GM21825 (cell line): ENCODE data around the gene ZFP36L2.
"Not testable (repeated sequence)": the region's sequence is repeated elsewhere in the genome, so short reads cannot be mapped to it uniquely, and the experiment has no call there.

Experiments used
- ATAC-seq: cut with Tn5 transposase; IDR thresholded peaks from one replicate; pipeline ENCODE4 v1.9.1; 2021; ENCODE audit warnings: mild to moderate bottlenecking, moderate library complexity; ENCODE audit not compliant: unreplicated experiment

ZFP36L2 gene

DNA sequence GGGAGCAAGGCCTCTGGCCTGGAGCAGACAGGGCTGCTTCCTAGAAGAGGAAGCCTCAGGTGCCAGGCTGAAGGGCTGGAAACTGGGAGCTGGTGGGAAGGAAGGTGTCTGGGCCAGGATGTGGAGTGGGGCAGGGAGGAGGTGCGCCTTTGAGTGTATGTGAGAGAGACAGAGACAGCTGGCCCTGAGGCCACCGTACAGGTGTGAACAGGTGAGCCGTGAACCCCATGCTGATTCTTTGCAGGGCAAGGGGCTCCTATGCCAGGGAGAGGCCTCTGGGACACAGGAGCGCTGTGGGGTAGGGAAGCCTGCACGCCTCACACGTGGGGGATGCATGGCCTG lies 16.3 kb downstream of the ZFP36L2 start:
- ATAC-seq, result no peak

DNA sequence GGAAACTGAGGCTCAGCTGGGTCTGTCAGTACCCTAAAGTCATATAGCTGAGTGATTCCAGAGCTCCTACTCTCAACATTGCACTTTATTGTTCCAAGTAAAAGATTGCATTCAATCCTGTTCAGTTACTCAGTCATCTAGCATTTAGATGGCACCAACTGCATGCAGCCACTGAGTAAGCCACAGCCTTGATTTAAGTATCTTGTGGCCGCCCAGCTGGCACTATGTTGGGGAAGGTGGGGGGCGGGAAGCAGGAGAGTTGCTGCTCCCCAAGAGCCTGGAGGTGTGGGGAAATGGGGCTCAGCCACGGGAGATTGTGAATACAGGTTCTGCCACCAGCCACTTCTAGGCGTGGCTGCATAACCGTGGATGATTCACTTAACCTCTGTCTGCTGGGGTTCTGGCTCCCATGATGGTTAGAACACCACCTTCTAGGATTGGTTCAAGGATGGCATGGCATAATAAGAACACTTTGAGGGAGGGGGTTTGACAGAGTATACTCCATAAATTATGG lies 17.1 kb downstream of the ZFP36L2 start:
- no peak for ATAC-seq

DNA sequence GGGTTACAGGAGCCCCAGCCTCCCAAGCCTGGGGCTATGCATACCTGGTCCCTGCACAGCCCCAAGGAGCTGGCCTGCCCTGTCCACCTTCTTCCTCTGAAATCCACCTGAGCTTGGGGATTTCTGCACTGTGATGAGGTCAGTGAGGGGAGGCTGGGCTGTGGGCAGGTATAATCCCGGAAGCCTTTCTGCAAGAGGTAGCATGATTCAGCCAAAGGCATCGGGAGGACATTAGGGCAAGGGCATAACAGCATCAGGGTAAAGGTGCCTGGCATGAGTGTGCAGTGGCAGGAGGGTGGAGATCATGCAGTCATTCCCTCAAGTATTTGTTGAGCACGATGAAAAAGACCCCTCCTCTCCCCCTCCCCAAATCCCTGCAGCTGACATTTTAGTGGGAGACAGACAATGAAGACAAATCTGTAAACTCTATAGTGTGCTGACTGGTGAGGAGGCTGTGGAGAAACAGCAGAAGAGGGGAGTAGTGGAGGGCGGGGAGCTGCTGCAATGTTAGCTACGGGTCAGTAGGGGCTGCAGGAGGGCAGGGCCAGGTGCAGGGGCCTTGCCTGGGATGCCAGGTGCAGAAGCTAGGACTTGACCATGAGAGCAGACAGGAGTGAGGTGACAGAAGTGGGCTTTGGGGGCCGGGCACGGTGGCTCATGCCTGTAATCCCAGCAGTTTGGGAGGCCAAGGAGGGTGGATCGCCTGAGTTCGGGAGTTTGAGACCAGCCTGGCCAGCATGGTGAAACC lies 18.7 kb downstream of the ZFP36L2 start:
- no peak for ATAC-seq

DNA sequence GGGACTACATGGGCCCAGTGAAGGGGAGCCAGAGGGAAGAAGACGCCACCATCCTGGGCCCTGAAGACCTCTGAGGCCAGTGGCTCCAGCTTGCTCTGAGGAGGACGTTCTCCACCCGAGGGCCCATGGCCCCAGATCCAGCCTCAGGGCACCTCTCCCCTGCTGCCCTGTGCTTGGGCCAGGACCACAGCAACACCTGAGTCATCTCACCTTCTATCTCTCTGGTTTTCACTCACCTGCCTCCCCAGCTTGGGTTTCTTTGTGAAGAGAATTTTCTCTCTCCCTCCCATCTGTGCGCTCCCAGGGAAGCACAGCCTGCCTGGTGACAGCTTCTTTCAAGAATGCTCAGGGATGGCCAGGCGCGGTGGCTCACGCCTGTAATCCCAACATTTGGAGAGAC lies 19.8 kb downstream of the ZFP36L2 start:
- no peak for ATAC-seq

DNA sequence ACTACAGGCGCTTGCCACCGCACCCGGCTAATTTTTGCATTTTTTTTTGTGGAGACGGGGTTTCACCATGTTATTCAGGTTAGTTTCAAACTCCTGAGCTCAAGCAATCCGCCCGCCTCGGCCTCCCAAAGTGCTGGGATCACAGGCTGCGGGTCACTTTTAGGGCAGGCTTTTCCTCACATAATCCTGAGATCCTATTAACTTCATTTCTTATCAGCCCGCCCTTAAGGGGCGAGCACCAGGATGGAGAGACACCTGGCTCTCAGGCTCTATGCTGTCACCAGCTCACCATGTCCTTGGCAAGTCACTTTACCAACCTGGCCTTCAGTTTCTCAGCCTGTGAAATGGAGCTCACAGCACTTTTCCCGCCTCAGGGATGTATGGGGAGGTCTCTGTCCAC lies 23.0 kb downstream of the ZFP36L2 start:
- ATAC-seq, result no peak

DNA sequence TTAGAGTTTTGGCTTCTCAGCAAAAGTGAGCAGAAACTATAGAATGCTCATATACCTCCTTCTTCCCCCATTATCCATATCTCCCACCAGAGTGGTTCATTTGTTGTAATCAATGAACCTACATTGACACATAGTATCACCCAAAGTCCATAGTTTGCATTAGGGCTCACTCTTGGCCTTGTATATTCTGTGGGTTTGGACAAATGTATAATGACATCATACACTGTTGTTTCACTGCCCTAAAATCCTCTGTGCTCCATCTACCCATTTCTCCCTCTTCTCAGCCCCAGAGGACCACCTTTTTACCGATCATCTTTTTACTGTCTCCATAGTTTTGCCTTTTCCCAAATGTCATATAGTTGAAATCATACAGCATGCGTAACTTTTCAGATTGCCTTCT lies 24.1 kb downstream of the ZFP36L2 start:
- no peak for ATAC-seq

DNA sequence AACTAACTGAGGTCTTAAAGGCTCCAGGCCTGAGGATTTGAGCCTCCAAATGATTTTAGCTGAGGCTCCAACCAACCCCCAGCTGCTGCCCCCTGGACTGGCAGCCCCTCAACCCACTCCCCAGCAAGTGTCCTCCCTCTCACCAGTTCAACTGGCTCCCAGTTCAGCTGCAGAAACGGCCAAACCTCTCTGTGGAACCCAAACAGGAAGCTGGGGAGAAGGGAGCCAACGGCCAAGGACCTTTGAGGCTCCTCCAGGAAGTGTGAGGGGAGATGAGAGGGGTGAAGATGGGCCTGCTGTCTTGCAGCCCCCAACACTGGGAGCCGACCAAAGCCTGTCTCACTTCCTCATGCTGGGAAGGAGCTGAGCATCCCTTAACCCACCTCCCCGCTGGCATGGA lies 24.9 kb downstream of the ZFP36L2 start:
- ATAC-seq, result no peak

DNA sequence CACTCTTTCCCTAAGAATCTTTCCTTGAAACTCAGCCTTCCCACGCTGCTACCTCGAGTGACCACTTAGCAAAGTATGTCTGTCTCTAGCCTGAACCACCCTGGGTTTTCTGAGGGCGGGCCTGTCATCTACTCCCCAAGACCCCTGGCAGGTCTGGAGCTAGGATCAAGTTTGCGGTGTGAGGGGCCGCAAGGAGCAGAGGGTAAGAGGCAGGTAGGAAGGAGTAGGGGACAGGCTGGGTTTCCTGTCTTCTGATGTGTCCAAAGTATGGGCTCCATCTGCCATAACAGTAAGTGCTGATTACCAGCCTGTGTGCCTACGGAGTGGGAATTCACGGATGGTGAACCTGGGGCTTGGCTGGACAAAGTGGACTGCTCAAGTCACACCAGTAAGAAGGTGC lies 25.4 kb downstream of the ZFP36L2 start:
- no peak for ATAC-seq

DNA sequence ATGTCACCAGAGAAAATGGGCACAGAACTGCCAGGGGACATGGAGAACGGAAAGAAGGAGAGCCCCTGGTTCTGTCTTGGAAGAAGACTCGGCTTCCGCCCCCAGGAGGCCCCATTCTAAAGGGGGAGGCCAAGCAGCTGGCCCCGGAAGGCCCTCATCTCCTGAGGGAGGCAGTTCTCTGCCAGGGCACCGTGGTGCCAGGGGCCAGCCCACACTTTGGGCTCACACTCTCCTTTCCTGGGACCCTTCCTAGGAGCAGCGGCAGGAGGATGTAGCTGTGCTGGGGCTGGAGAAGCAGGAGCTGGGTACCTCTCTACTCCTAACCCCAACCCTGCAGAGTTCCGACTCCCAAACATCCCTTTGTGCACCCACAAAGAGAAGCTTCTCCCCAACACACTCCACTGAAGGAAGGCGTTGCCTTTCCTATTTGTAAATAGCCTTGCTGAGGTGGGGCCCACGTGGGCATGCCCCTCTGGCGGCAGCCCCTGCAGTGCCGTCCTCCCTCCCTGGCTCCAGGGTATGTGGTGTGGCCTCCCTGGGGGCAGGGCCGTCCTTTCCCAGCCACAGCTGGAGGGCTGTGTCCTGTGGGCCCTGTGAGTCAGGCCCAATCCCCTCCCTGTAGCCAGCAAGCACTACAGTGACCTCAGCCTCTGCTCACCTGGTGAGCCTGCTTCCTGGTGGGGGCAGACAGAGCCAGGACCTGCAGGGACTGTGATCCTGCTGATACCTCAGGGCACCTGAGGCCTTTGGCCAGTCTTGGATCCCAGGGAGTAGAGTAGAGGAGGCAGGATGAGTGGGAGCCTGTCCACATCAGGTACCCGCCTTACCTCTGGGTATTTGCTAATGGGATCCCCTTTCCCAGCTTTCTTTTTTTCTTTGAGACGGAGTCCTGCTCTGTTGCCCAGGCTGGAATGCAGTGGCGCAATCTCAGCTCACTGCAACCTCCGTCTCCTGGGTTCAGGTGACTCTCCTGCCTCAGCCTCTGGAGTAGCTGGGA lies 26.6 kb downstream of the ZFP36L2 start:
- ATAC-seq, result no peak

DNA sequence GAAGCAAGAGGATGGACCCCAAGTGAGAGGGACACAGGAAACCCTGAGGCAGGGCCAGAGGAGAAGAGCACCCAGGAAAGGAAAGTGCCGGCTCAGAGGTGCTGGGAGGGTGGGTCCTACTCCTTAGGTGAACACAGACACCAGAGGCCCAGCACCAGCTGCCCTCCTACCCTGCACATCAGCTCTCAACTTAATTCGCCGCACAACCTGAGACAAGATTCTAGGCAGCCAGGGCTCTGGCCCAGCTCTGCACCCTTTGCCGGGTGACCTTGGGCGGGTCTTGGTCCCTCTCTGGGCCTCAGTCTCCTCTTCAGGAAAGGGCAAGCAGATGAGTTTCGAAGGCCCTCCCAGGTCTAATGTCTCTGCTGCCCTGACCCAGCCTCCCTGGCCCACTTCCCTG lies 28.1 kb downstream of the ZFP36L2 start:
- ATAC-seq, result no peak

DNA sequence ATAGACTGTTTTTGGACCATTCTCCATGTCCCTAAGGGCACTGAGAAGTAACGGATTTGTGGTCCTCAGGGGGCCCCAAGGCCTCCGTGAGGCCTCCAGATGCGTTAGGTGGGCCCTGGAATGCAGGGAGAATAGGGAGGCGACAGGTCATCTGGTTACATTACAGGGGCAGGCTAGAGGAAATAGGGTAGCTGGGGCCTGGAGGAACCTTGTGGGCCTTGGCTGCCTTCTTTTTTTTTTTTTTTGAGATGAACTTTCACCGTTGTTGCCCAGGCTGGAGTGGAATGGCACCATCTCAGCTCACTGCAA lies 28.9 kb downstream of the ZFP36L2 start:
- no peak for ATAC-seq

DNA sequence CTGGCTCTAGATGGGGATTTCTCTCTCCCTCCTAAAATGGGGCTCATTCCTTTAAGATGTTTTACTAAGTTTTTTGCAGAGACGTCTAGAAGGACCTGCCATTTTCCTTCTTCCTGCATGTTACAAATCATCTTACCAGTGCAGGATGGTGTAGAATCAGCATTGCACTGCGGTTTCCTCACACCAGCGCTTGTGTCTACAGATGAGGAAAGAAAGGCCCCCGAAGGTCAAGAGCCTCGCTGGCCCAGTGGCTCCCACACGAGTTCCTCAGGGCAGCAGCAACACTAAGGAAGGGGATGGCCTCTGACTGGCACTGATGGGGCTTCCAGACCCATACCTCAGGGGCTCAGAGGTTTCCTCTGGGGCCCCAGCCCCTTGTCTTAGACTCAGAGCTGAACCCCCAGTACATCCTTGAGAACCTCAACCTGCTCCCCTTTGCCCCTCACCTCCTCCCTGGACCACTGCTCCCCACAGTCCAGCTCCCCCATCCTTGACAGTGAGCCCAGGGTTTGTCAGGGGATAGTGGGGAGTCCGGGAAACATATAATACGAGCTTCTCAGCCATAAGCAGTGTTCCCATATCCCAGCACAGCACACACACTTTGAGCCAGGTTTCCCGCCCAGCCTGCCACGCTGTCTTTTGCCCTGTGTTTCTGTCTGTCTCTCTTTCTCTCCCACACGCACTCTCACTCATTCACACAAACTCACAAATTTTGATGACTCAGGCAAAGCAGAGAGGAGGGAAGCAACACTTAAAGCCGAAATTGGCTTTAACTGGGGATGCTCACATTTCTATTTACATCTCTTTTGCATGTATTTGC lies 29.4 kb downstream of the ZFP36L2 start:
- no peak for ATAC-seq

DNA sequence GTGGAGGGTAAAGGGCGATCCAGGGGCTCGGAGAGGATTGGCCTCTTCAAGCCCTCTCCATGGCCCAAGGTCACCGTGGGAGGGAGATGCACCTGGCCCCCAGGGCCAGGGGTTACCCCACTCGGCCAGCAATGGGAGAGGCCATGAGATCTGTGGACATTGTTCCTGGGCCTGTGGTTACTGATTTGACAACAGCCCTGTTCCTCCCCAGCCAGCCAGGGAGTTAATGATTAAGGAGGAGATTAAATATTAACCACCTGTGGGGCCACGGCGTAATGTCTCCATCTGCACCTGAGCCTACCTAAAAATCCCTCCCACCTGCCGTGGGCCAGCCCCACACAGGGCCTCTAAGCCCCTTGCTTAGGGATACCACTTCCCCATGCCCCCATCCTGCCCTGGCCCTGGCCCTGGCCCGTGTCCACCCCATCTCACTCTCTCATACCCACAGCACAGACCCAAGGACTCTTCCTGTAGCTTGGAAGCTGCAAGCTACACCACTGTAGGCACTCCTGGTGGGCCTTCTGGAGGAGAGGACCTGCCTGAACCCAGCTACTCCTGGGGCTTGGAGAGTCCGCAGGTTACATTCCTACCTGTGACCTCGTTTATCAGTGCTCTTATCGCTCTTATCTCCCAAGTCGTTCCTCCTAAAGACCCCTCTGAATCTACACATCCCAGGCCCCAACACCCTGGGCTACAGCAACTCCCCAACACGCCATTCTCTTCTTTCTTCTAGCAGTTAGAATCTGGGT lies 32.1 kb downstream of the ZFP36L2 start:
- ATAC-seq, result peak; percentile 53

DNA sequence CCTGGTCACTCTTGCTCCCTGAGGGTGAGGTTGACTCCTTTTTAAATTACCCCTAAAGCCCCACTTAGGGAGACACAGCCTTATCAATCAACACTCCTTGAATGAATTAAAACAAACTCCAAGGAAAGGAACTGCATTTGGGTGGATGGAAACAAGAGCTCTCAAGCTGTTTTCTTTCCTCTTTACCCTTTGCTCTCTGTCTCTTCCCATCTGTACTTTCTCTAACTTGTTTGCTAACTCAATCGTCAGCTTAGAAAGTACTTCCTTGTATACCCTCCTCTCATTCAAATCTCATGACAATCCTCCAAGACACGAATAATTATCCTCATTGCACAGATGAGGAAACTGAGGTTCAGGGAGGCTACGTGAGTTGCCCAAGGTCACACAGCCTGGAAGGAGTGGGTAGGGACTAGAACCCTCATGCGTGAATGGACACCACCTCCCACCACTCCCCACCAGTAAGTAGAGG lies 32.7 kb downstream of the ZFP36L2 start:
- no peak for ATAC-seq

DNA sequence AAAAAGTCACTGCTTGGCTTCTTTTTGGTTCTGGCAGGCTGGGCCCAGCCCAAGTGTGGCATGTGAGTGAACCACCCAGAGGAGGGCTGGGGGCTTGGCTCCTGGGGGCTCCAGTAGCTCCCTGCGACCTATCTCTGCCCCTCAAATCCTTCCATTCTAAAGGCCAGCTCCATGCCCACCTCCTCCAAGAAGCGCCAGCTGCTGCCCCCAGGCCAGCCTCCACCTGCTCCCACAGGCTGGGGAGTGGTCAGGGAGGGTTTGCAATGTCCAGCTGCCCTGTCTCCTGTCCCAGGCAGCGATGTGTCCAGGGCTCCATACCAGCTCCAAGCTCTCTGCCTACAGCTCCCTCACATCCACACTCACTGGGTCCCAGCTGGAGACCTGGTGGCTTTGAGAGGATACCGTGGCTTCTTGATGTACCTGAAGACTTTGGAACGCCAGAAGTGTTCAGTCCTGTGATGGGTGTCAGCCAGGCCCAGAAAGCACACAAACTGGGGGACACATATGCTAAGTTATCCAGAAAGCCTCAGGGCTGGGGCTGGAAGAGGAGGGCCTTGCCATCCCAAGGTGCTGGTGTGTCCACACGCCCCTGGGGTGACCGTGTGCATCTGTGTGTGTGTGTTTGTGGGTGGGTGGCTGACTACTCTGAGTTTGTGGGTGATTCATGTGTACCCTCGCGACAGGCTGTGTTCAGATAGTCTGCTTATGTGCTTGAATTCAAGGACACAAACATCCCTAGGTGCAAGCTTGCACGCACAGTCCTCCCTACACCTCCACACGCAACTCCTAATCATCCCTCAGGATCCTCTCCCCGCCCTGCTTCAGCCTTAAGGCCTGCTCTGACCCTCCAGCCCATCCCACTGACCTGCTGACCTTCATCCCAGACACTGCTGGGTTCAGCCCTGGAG lies 33.4 kb downstream of the ZFP36L2 start:
- no peak for ATAC-seq

DNA sequence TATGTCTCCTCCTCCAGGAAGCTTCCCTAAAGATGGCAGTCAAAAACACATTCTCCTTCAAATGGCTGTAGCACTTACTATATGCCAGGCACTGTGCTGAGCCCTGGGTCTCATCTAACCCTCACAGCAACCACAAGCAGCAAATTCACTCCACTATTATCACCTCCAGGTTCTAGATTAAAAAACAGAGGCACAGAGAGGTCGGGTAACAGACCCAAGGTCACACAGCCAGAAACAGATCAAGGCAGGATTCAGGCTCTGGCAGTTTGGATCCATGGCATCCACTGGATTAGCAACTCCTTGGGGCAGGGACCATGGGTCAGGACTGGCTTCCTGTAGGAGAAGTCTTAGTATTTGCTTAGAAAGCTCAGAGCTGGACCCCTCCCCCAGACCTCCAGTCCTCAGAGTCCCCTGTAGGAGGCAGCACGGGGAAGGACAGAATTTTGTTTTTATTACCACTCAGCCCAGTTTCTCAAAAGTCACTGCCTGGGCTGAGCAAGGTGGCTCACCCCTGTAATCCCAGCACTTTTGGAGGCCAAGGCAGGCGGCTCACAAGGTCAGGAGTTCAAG lies 34.4 kb downstream of the ZFP36L2 start:
- ATAC-seq, result no peak

DNA sequence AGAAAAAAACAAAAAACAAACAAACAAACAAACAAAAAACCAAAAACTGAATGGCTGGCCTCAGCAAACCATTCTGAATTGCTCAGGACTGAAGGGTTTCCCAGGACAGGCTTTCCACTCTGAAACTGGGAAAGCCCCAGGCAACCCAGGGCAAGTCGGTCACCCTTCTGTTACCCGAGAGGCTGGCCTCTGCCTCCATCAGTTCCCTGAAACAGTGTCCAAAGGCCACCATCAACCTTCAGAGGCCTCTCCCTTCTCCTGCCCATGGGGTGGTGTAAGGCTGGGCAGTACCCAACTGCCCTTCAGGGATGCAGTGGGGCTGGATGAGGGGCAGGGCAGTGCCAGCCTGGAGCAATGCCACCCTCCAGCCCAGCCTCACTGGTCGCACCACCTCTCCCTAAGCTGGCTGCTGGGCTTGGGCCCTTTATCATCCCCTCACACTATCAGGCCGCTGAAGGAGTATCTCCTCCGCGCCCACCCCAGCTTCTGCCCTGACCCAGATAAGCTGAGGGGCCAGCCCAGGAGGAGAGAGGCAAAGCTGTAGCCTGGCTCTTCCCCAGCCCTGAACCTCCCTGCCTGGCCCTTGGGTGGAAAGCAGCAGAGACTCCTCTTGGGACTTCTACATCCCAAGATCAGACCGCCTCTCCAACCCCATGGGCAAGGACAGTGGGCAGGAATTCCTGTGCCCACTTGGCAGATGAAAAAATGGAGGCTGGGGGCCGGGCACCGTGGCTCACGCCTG lies 35.9 kb downstream of the ZFP36L2 start:
- no peak for ATAC-seq

DNA sequence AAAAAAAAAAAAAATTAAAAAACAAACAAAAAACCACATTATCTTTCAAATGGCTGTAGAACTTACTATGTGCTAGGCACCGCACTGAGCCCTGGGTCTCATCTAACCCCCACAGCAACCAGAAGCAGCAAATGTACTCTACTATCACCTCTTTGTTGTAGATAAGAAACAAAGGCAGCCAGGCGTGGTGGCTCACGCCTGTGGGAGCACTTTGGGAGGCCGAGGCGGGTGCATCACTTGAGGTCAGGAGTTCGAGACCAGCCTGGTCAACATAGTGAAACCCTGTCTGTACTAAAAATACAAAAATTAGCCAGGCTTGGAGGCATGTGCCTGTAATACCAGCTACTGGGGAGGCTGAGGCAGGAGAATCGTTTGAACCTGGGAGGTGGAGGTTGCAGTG lies 36.5 kb downstream of the ZFP36L2 start:
- ATAC-seq, result not testable (repeated sequence)
